Adipocyte (in vitro differentiated cells): ENCODE measurements around the gene STS.

ENCODE experiments used
- DNase-seq: peaks from one replicate; pipeline ENCODE4 v3.0.0-alpha.2; 2015; ENCODE audit warnings: low read depth
- H3K27me3 ChIP-seq: replicated peaks from 2 replicates; pipeline ENCODE4 v1.7.0; 2013; ENCODE audit warnings: mild to moderate bottlenecking, low read length, moderate library complexity; ENCODE audit not compliant: control insufficient read depth, insufficient read depth
- H3K36me3 ChIP-seq: 2 replicates; pipeline ENCODE4 v1.7.0; 2013; ENCODE audit warnings: low read length, mild to moderate bottlenecking, moderate library complexity; ENCODE audit not compliant: control insufficient read depth, insufficient read depth, severe bottlenecking
- H3K4me1 ChIP-seq: 2 replicates; pipeline ENCODE4 v1.7.0; 2013; ENCODE audit warnings: mild to moderate bottlenecking, low read length, moderate library complexity; ENCODE audit not compliant: control insufficient read depth, insufficient read depth
- H3K4me3 ChIP-seq: 2 replicates; pipeline ENCODE4 v1.7.0; 2013; ENCODE audit warnings: mild to moderate bottlenecking, low read length, moderate library complexity
- H3K9ac ChIP-seq: 2 replicates; pipeline ENCODE4 v1.7.0; 2013; ENCODE audit warnings: mild to moderate bottlenecking, low read length, moderate library complexity
- H3K9me3 ChIP-seq: 2 replicates; pipeline ENCODE4 v1.7.0; 2013; ENCODE audit warnings: mild to moderate bottlenecking, low read length, moderate library complexity; ENCODE audit not compliant: control insufficient read depth

The STS gene

DNA sequence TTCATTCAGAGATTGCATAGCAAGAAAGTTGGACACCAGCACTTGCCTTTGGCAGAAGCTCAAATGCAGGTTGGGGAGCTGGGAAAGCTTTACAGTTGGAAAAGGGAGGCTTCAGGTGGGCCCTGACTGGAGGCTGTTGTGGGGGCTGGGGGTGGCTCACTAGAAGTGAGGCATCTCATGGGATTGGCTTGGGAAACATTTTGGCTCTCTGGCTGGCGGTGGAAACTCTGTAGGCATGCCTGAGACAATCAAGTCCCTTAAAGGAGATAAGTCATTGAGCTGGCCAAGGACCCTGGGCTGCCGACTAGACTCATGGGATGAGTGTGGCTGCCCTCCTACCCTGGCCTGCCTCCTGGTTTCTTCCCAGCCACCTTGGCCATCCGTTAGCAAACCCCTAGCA is 31.4 kb upstream of the STS start:
- DNase-seq, result no peak
- Histone ChIP-seq H3K9ac (no peak overlapping the region), H3K36me3 (no peaks in the 10 kb centered on the region), H3K9me3 (no peaks in the 10 kb centered on the region), H3K4me1 (peaks cover 43% of the 10 kb centered on the region), H3K27me3 (no peaks in the 10 kb centered on the region), H3K4me3 (no peak overlapping the region)

GRCh38 chrX:7117587-7117986 is 29.9 kb upstream of the STS start:
- H3K9me3 ChIP-seq, result no peaks in the 10 kb centered on the region
- peaks cover 48% of the 10 kb centered on the region for H3K4me1 ChIP-seq
- H3K9ac ChIP-seq, result no peak overlapping the region
- no peak for DNase-seq
- H3K36me3 ChIP-seq, result no peaks in the 10 kb centered on the region
- H3K4me3 ChIP-seq, result no peak overlapping the region
- no peaks in the 10 kb centered on the region for H3K27me3 ChIP-seq

- Histone ChIP-seq H3K27me3 (no peaks in the 10 kb centered on the region), H3K9ac (peak overlapping the region; percentile 37), H3K4me3 (peak overlapping the region; percentile 51), H3K4me1 (peaks cover 44% of the 10 kb centered on the region), H3K36me3 (no peaks in the 10 kb centered on the region), H3K9me3 (no peaks in the 10 kb centered on the region)
- peak; percentile 47 for DNase-seq
Observed at GRCh38 chrX:7119950-7120877, 27.3 kb upstream of the STS start.

GRCh38 chrX:7120878-7121219 is 26.7 kb upstream of the STS start:
- no peaks in the 10 kb centered on the region for H3K9me3 ChIP-seq
- no peak overlapping the region for H3K4me3 ChIP-seq
- peaks cover 38% of the 10 kb centered on the region for H3K4me1 ChIP-seq
- H3K27me3 ChIP-seq, result no peaks in the 10 kb centered on the region
- no peaks in the 10 kb centered on the region for H3K36me3 ChIP-seq
- DNase-seq, result no peak
- peak overlapping the region; percentile 37 for H3K9ac ChIP-seq

DNA sequence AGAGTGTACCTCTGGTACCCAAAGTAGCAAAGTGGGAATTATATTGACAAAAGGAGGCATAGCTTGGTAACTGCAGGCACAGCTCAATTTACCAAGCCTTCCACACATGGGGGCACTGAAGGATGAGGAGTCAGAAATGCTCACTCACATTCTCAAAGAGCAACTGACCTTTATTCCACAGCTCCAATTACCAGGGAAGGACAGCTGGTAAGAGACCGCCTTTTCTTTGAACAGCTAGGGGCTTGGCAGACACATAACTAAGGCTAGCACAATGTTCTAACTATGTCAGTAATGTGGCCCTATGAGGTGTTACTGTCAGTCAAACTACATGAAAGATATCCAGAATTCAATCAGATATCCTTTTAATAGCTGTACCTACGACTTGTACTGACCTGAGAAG is 20.5 kb upstream of the STS start:
- H3K27me3 ChIP-seq, result no peaks in the 10 kb centered on the region
- no peaks in the 10 kb centered on the region for H3K36me3 ChIP-seq
- no peaks in the 10 kb centered on the region for H3K9me3 ChIP-seq
- H3K9ac ChIP-seq, result no peak overlapping the region
- no peak overlapping the region for H3K4me3 ChIP-seq
- DNase-seq, result no peak
- H3K4me1 ChIP-seq, result peaks cover 3% of the 10 kb centered on the region

- no peaks in the 10 kb centered on the region for H3K9me3 ChIP-seq
- H3K27me3 ChIP-seq, result no peaks in the 10 kb centered on the region
- DNase-seq, result no peak
- H3K36me3 ChIP-seq, result no peaks in the 10 kb centered on the region
- H3K4me3 ChIP-seq, result no peak overlapping the region
- no peak overlapping the region for H3K9ac ChIP-seq
- peaks cover 21% of the 10 kb centered on the region for H3K4me1 ChIP-seq
Observed at GRCh38 chrX:7131621-7132020, 15.9 kb upstream of the STS start.

DNA sequence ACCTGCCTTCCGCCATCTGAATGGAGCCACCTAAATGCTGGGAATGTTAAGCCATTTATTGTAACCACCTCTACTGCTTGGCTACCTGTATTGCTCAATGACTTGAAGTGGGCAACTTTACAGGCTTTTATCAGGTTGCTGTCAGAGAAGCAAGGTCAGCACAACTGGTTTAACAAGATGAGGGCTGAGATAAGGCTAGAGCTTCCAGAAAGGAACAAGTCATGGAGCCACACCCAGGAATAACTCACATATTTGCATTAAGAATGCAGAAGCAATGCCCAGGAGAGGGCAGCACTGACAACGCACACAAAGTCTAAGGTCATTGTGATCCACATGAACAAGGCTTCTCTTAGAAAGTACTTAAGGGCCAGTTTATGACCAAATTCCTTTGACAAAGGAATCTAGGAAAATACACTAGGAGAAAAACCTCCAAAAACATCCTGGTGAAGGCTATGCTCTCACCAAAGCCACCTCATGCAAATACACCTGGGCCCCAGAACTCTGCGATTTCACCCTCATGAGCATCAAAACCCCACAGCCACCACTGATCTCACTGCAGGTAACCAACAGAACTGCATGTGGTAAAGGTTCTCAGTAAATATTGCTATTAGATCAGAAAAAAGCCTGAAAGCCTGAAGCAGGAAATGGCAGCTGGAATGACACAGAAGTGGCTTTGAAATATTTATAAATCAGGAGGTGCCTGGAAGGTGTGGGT is 15.0 kb upstream of the STS start:
- DNase-seq, result peak; percentile 82
- Histone ChIP-seq H3K27me3 (no peaks in the 10 kb centered on the region), H3K9ac (peak overlapping the region; percentile 14)

DNA sequence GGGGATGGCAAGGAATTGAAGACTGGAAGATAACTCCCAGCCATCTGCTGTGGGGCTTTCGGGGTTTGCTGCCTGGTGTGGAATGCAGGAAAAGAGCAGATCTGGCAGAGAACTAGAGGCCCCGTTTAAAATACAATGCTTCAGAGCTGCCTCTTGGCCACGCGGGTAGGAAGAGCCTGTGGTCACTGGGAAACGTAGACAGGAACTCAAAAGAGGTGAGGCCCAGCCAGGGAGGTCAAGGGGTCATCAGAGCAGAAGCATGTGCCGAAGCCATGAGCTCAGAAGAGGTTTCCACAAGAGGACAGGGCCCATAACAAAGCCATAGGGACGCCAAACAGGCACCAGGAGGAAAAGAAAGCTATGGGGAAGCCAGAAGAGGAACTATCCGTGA is 14.5 kb upstream of the STS start:
- H3K9me3 ChIP-seq, result no peaks in the 10 kb centered on the region
- H3K9ac ChIP-seq, result peak overlapping the region; percentile 14
- H3K4me3 ChIP-seq, result peak overlapping the region; percentile 4
- no peaks in the 10 kb centered on the region for H3K36me3 ChIP-seq
- H3K27me3 ChIP-seq, result no peaks in the 10 kb centered on the region
- peaks cover 19% of the 10 kb centered on the region for H3K4me1 ChIP-seq
- DNase-seq, result no peak

More for the DNA sequence above, 15.0 kb upstream of the STS start:
- Histone ChIP-seq H3K4me3 (no peak overlapping the region), H3K36me3 (no peaks in the 10 kb centered on the region), H3K4me1 (peaks cover 19% of the 10 kb centered on the region), H3K9me3 (no peaks in the 10 kb centered on the region)

- DNase-seq, result no peak
- Histone ChIP-seq H3K36me3 (no peaks in the 10 kb centered on the region), H3K4me1 (peaks cover 26% of the 10 kb centered on the region), H3K4me3 (no peak overlapping the region), H3K9me3 (no peaks in the 10 kb centered on the region), H3K9ac (no peak overlapping the region), H3K27me3 (no peaks in the 10 kb centered on the region)
Observed at GRCh38 chrX:7134981-7135380, 12.5 kb upstream of the STS start.

DNA sequence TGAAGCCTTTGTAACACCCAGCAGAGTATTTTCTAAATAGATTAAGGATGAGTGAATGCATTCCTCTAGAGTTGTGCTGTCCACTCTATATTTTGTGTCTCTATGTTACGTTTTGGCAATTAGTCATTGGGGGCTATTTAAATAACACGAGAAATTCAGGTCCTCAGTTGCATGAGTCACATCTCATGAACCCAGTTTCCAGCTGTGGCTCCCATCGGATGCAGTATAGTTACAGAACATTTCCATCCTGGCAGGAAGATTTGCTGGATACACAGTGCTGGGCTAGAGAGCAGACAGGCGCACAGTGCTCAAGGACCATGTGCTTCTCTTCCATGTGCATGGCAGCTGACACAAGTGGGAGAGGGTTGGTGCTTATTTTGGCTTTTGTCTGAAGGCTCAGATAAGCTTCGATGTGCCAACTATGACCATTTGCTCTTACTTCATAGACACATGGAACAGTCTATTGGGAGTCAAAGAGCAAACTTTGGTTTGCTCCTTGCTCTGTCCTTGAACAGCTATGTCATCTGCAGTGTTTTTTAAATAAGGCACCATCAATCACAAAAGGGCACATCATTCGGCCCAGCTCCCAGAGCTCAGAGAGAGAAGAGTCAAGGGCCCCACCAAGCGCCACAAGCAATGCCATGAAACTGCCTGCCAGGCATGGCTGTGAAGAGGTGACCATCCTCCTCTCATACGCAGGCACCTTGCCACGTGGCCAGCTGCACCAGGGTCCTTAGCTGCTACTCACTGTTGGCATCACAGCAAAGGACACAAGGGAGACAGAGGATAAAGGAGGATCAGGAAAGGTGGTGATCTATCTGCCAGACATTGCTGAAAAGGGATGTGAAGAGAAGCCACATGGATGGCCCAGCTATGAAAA is 8.1 kb upstream of the STS start:
- Histone ChIP-seq H3K4me3 (no peak overlapping the region), H3K4me1 (peaks cover 8% of the 10 kb centered on the region), H3K9me3 (no peaks in the 10 kb centered on the region), H3K36me3 (no peaks in the 10 kb centered on the region), H3K27me3 (no peaks in the 10 kb centered on the region), H3K9ac (no peak overlapping the region)
- peak; percentile 25 for DNase-seq

DNA sequence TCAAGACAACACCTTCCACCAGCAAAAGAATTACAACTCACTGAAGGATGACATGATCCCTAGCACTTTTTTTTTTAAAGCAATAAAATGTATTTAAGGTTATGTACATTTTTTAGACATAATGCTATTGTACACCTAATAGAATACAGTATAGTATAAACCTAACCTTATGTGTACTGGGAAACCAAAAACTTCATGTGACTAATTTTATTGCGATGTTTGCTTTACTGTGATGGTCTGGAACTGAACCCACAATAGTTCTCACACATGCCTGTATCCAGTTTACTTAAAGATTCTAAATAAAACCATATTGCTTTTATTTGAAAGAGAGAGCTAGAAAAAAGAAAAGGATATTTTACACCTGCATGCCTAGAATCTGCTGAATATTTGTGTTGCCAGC is 4.4 kb upstream of the STS start:
- DNase-seq, result no peak
- no peaks in the 10 kb centered on the region for H3K27me3 ChIP-seq
- no peak overlapping the region for H3K4me3 ChIP-seq
- H3K9ac ChIP-seq, result no peak overlapping the region
- no peaks in the 10 kb centered on the region for H3K36me3 ChIP-seq
- peaks cover 22% of the 10 kb centered on the region for H3K4me1 ChIP-seq
- H3K9me3 ChIP-seq, result no peaks in the 10 kb centered on the region
